H1 (cell line): ENCODE results near the gene RPLP2. TPM values are rescaled to one million over a fixed set of nuclear protein-coding genes. Genes with fewer than 3 reads are reported as not detected.
A peak's percentile ranks its signal among the peaks of the same experiment; 100 is the strongest.

Experiments used
- CTCF ChIA-PET: fragments of 300-600 bp; sonication (Branson Sonifier 250); formaldehyde crosslinking; loops from one replicate; lab custom pipeline; 2021; ENCODE audit not compliant: partially characterized antibody; lab: Charles Lee
- POLR2A ChIA-PET: fragments of 300-600 bp; sonication (Branson Sonifier 250); formaldehyde crosslinking; loops from one replicate; lab custom pipeline; 2021; ENCODE audit warnings: inconsistent platforms; ENCODE audit not compliant: partially characterized antibody; lab: Charles Lee
- DNase-seq, 2 experiments: peaks; one replicate each; pipeline versions ENCODE4 v3.0.0 to v3.0.0-alpha.2; 2010 to 2022; ENCODE audit warnings: low spot score in 2 of 2, low read depth in 1 of 2, mixed read lengths in 1 of 2
- FAIRE-seq: peaks from 2 replicates; lab custom pipeline; 2011; peaks lifted over from hg19 to GRCh38; lab: Jason Lieb, UNC
- H2AFZ ChIP-seq: 2 replicates; pipeline ENCODE4 v1.8.1; 2012; ENCODE audit warnings: low read length, inconsistent platforms
- H2AK5ac ChIP-seq: 2 replicates; pipeline ENCODE4 v1.6.1; 2013; ENCODE audit warnings: low read depth, low read length
- H2BK120ac ChIP-seq: replicated peaks from 2 replicates; pipeline ENCODE3; 2013; ENCODE audit warnings: low read depth, low read length, inconsistent platforms
- H2BK12ac ChIP-seq: 2 replicates; pipeline ENCODE4 v1.6.1; 2013; ENCODE audit warnings: low read depth, low read length
- H2BK15ac ChIP-seq: 2 replicates; pipeline ENCODE4 v1.6.1; 2013; ENCODE audit warnings: low read length
- H2BK20ac ChIP-seq: 2 replicates; pipeline ENCODE4 v1.6.1; 2013; ENCODE audit warnings: low read length
- H2BK5ac ChIP-seq: 2 replicates; pipeline ENCODE4 v1.6.1; 2013; ENCODE audit warnings: low read depth, low read length
- H3K14ac ChIP-seq: 2 replicates; pipeline ENCODE4 v1.6.1; 2013; ENCODE audit warnings: inconsistent platforms; ENCODE audit not compliant: insufficient read length
- H3K18ac ChIP-seq: 2 replicates; pipeline ENCODE4 v1.6.1; 2013; ENCODE audit warnings: low read length; ENCODE audit errors: extremely low read depth
- H3K23ac ChIP-seq: 2 replicates; pipeline ENCODE4 v1.6.1; 2013; ENCODE audit warnings: inconsistent platforms; ENCODE audit not compliant: insufficient read length
- H3K23me2 ChIP-seq: 2 replicates; pipeline ENCODE4 v1.6.1; 2013; ENCODE audit warnings: low read depth, low read length
- H3K27ac ChIP-seq: 2 replicates; pipeline ENCODE4 v1.6.1; 2011; ENCODE audit warnings: low read depth, low read length, inconsistent platforms
- H3K27me3 ChIP-seq, 4 experiments: replicated peaks in 1 of 4; 1 replicate in 1 of 4; 2 replicates in 3 of 4; pipeline versions ENCODE4 v1.6.1 to v1.8.1; 2011 to 2013; ENCODE audit warnings: low read length in 3 of 4, mild to moderate bottlenecking in 3 of 4, inconsistent platforms in 2 of 4, mixed read lengths in 2 of 4, moderate library complexity in 1 of 4; ENCODE audit not compliant: control insufficient read depth in 3 of 4, insufficient read depth in 3 of 4; ENCODE audit errors: extremely low read depth in 1 of 4
- H3K36me3 ChIP-seq, 4 experiments: 2 replicates each; pipeline versions ENCODE4 v1.6.1 to v1.8.1; 2011 to 2013; ENCODE audit warnings: mild to moderate bottlenecking in 4 of 4, low read length in 3 of 4, moderate library complexity in 2 of 4, control low read depth in 1 of 4, inconsistent platforms in 1 of 4; ENCODE audit not compliant: insufficient read depth in 4 of 4, control insufficient read depth in 2 of 4
- H3K4ac ChIP-seq: replicated peaks from 2 replicates; pipeline ENCODE3; 2013; ENCODE audit warnings: low read length, low read depth, mixed read lengths, inconsistent platforms; ENCODE audit not compliant: insufficient read length
- H3K4me1 ChIP-seq, 4 experiments: replicated peaks in 1 of 4; 1 replicate in 1 of 4; 2 replicates in 3 of 4; pipeline versions ENCODE4 v1.6.1 to v1.8.1; 2011 to 2013; ENCODE audit warnings: low read length in 3 of 4, inconsistent platforms in 2 of 4, mixed read lengths in 1 of 4; ENCODE audit not compliant: insufficient read depth in 4 of 4, control insufficient read depth in 3 of 4
- H3K4me2 ChIP-seq, 2 experiments: 2 replicates each; pipeline versions ENCODE4 v1.6.1 to v1.8.1; 2011 to 2013; ENCODE audit warnings: low read depth in 2 of 2, low read length in 2 of 2, control low read depth in 1 of 2, inconsistent platforms in 1 of 2, mild to moderate bottlenecking in 1 of 2; ENCODE audit not compliant: insufficient read depth in 1 of 2
- H3K4me3 ChIP-seq, 4 experiments: fragments of 200-600, 300-600 bp in 1 of 4; sonication (generic), shearing (Covaris generic), sonication (Bioruptor Twin) in 1 of 4; 2 replicates each; pipeline versions ENCODE4 v1.5.1 to v1.8.1; 2011 to 2016; ENCODE audit warnings: low read length in 4 of 4, low read depth in 3 of 4, control low read depth in 2 of 4, inconsistent platforms in 2 of 4, mild to moderate bottlenecking in 2 of 4, mixed read lengths in 1 of 4, moderate library complexity in 1 of 4; ENCODE audit not compliant: insufficient read depth in 2 of 4; ENCODE audit errors: extremely low read depth in 1 of 4
- H3K56ac ChIP-seq: replicated peaks from 2 replicates; pipeline ENCODE3; 2013; ENCODE audit warnings: low read depth, mild to moderate bottlenecking, mixed read lengths, low read length, inconsistent platforms; ENCODE audit not compliant: insufficient read length
- H3K79me1 ChIP-seq: 2 replicates; pipeline ENCODE4 v1.6.1; 2013; ENCODE audit warnings: low read depth, low read length, control low read depth
- H3K79me2 ChIP-seq, 2 experiments: 2 replicates each; pipeline versions ENCODE4 v1.6.1 to v1.8.1; 2012 to 2013; ENCODE audit warnings: low read length in 2 of 2, mild to moderate bottlenecking in 2 of 2, inconsistent platforms in 1 of 2; ENCODE audit not compliant: insufficient read depth in 2 of 2, control insufficient read depth in 1 of 2
- H3K9ac ChIP-seq, 4 experiments: replicated peaks in 1 of 4; 1 replicate in 1 of 4; 2 replicates in 3 of 4; pipeline versions ENCODE4 v1.6.1 to v1.8.1; 2011 to 2013; ENCODE audit warnings: low read depth in 3 of 4, low read length in 3 of 4, control low read depth in 2 of 4, mild to moderate bottlenecking in 2 of 4, moderate library complexity in 2 of 4, inconsistent platforms in 1 of 4; ENCODE audit errors: extremely low read depth in 1 of 4
- H3K9me3 ChIP-seq, 2 experiments: 2 replicates each; pipeline versions ENCODE4 v1.6.1 to v1.8.1; 2012 to 2013; ENCODE audit warnings: mild to moderate bottlenecking in 2 of 2, moderate library complexity in 2 of 2, control low read depth in 1 of 2, inconsistent platforms in 1 of 2, low read depth in 1 of 2, low read length in 1 of 2, mixed read lengths in 1 of 2; ENCODE audit not compliant: insufficient read depth in 2 of 2
- H4K20me1 ChIP-seq, 2 experiments: replicated peaks in 1 of 2; 2 replicates each; pipeline versions ENCODE3 to v1.8.1; 2011 to 2013; ENCODE audit warnings: inconsistent platforms in 2 of 2, low read length in 2 of 2, mild to moderate bottlenecking in 1 of 2; ENCODE audit not compliant: insufficient read depth in 2 of 2, control insufficient read depth in 1 of 2
- H4K5ac ChIP-seq: 2 replicates; pipeline ENCODE4 v1.6.1; 2013; ENCODE audit warnings: low read length, low read depth, mixed read lengths, inconsistent platforms; ENCODE audit not compliant: insufficient read length
- H4K8ac ChIP-seq: 2 replicates; pipeline ENCODE4 v1.8.0; 2013; ENCODE audit warnings: mild to moderate bottlenecking, moderate library complexity, low read length, inconsistent platforms; ENCODE audit not compliant: insufficient read depth; ENCODE audit errors: extremely low read depth
- H4K91ac ChIP-seq: replicated peaks from 2 replicates; pipeline ENCODE3; 2013; ENCODE audit warnings: low read length, mixed read lengths, inconsistent platforms; ENCODE audit not compliant: insufficient read length
- ASH2L ChIP-seq: fragments of 200-600, 300-600 bp; sonication (generic); IDR thresholded peaks from one replicate; pipeline ENCODE4 v1.7.1; 2017; ENCODE audit warnings: low read length
- BRCA1 ChIP-seq: IDR thresholded peaks from 2 replicates; pipeline ENCODE4 v1.6.1; 2012; ENCODE audit warnings: low read depth, low read length, improper control_type of control experiment
- KDM1A ChIP-seq: fragments of 200-600, 300-600 bp; sonication (generic); IDR thresholded peaks from 2 replicates; pipeline ENCODE4 v1.7.1; 2016; ENCODE audit warnings: mild to moderate bottlenecking, low read length, borderline replicate concordance
- MAX ChIP-seq: IDR thresholded peaks from 2 replicates; pipeline ENCODE4 v1.6.1; 2012; ENCODE audit warnings: inconsistent platforms
- RBBP5 ChIP-seq: IDR thresholded peaks from 2 replicates; pipeline ENCODE4 v1.7.1; 2012; ENCODE audit warnings: low read depth, mild to moderate bottlenecking, inconsistent platforms, low read length, moderate library complexity, borderline replicate concordance
- RNF2 ChIP-seq: fragments of 200-900, 300-1000 bp; sonication (generic); IDR thresholded peaks from 2 replicates; pipeline ENCODE4 v1.7.1; 2016; ENCODE audit warnings: borderline replicate concordance, low read depth, mild to moderate bottlenecking, antibody characterized with exemption, low read length; ENCODE audit not compliant: poor library complexity, severe bottlenecking; ENCODE audit errors: missing control alignments
- SIN3A ChIP-seq, 2 experiments: IDR thresholded peaks in 1 of 2; conservative IDR thresholded peaks in 1 of 2; 2 replicates each; pipeline ENCODE4 v1.6.1; 2011 to 2012; ENCODE audit warnings: low read length in 2 of 2, improper control_type of control experiment in 1 of 2, low read depth in 1 of 2, mild to moderate bottlenecking in 1 of 2
- YY1 ChIP-seq: IDR thresholded peaks from 2 replicates; pipeline ENCODE4 v1.6.1; 2011; ENCODE audit warnings: low read depth, mild to moderate bottlenecking, low read length
- WGBS, 2 experiments: shearing (Covaris generic) in 1 of 2; methylation state at CpG; one replicate each; pipeline versions ENCODE4 v1.1.6 to v1.1.7; 2013 to 2015; ENCODE audit warnings: low lambda C conversion rate in 2 of 2, mixed read lengths in 2 of 2, inconsistent platforms in 1 of 2, low coverage in 1 of 2, missing lambda C conversion rate in 1 of 2; ENCODE audit not compliant: insufficient replicate concordance in 2 of 2, insufficient coverage in 1 of 2, insufficient read length in 1 of 2; ENCODE audit errors: extremely low coverage in 1 of 2, missing lambda C conversion rate in 1 of 2; 5-methylcytosine and 5-hydroxymethylcytosine counted together
- polyA plus RNA-seq, 7 experiments: library from polyadenylated mRNA; depleted of rRNA in 3 of 7; stranded (reverse) in 5 of 7; unstranded in 2 of 7; fragments of >200 nt in 5 of 7; fragments of 200-250 nt in 2 of 7; gene quantifications; 1 replicate in 5 of 7; 2 replicates in 1 of 7; 4 replicates in 1 of 7; pipeline versions ENCODE4 v1.2.1 to v1.2.3, GENCODE V29; 2011 to 2013; ENCODE audit warnings: missing spikeins in 2 of 7, mixed read lengths in 2 of 7
- total RNA-seq: library from RNA; stranded (reverse); fragmentation: NEBNext Ultra II Directional; extraction: Animal tissue kit (Norgen Biotek cat#: 25700); gene quantifications from 2 replicates; pipeline ENCODE4 v1.2.1, GENCODE V29; 2021

The RPLP2 gene
- total and polyA plus RNA-seq, 2 of the 8 experiments (the other 6 are each of a cell fraction or from before 2014, with no cell fraction given), result 1,789 to 2,106 TPM

- CTCF ChIA-PET, result interaction anchor here (0.8 to 6.7 kb wide), 20 partner anchors 10 to 289 kb away, joined by 3 to 74 read pairs (median 4); partner anchors contain the start of genes CD151 and PNPLA2
- FAIRE-seq (peak; percentile 94), DNase-seq (peak; percentile 86 to 89)
- Histone ChIP-seq H2BK12ac (peak overlapping the region; percentile 92; the same call in 1 of the 2 replicates), H3K56ac (peak overlapping the region; percentile 92), H3K9me3 (no peaks in the 10 kb centered on the region), H3K4me1 (peaks cover 0 to 39% (median 26%) of the 10 kb centered on the region in 4 experiments; a peak in 6 of 7 replicates), H3K36me3 (peaks cover 10 to 14% (median 11%) of the 10 kb centered on the region in 4 experiments; a peak in 6 of 8 replicates), H2AFZ (no peak overlapping the region), H3K79me1 (peaks cover 9% of the 10 kb centered on the region; the same call in 1 of the 2 replicates), H3K27ac (peak overlapping the region; percentile 79; the same call in 1 of the 2 replicates), H3K4ac (peak overlapping the region; percentile 99), H2BK5ac (peak overlapping the region; percentile 92), H3K23ac (no peak overlapping the region), H3K4me2 (peak overlapping the region; percentile 87), H4K5ac (peak overlapping the region; percentile 96), H2BK15ac (peak overlapping the region; percentile 99; the same call in 1 of the 2 replicates), H4K91ac (peak overlapping the region; percentile 98), H2AK5ac (no peak overlapping the region), H3K23me2 (peaks cover 22% of the 10 kb centered on the region; the same call in 1 of the 2 replicates), H2BK20ac (0 out of 2 replicates have a peak overlapping the region, but pooled peaks have one; percentile 61), H4K20me1 (peaks cover 7 to 27% of the 10 kb centered on the region in 2 experiments), H3K9ac (peak overlapping the region in 2 of 4 experiments; percentile 8 to 13; a peak in 3 of 7 replicates), H2BK120ac (peak overlapping the region; percentile 79), H4K8ac (peak overlapping the region; percentile 75; the same call in 1 of the 2 replicates), H3K4me3 (peak overlapping the region; percentile 71 to 96 (median 74)), H3K14ac (peak overlapping the region; percentile 67), H3K79me2 (peaks cover 0 to 27% of the 10 kb centered on the region in 2 experiments; a peak in 2 of 4 replicates), H3K27me3 (no peaks in the 10 kb centered on the region; a peak in 4 of 7 replicates), H3K18ac (peak overlapping the region; percentile 98)
- 1% methylated on average over 16 of the region's 25 CpGs; no CpG with 5 or more reads in 1 of the 2 experiments for WGBS, 2 experiments
- POLR2A ChIA-PET, result interaction anchor here (0.8 to 40.4 kb wide), 13 partner anchors 13 to 209 kb away, joined by 3 to 1917 read pairs (median 4); partner anchors contain the start of genes CD151, CEND1, CHID1 and CRACR2B
- TF ChIP-seq RBBP5, result peak; percentile 59; the same call in 1 of the 2 replicates
- TF ChIP-seq SIN3A (conservative IDR thresholded peaks at IDR 0.05 in 1 of 2, IDR thresholded peaks at IDR 0.05 in 1 of 2; ENCODE audit: low read depth in 1 of 2, low read length in 2 of 2), result peak; percentile 93 to 95; a peak in 3 of 4 replicates
- peak; percentile 74 for TF ChIP-seq ASH2L
- no peak for TF ChIP-seq RNF2
- TF ChIP-seq BRCA1, result no peak
- TF ChIP-seq MAX, result peak; percentile 77
- peak; percentile 80 for TF ChIP-seq YY1
- TF ChIP-seq KDM1A, result peak; percentile 13; the same call in 1 of the 2 replicates
These were observed 34.3 kb downstream of the RPLP2 start for GRCh38 chr11:843818-844692.
